Esophagus (tissue), 2 donors: ENCODE results near the gene MOG. TPM values are rescaled to one million over a fixed set of nuclear protein-coding genes. Genes with fewer than 3 reads are reported as not detected.

Experiments used
- H3K27ac ChIP-seq, 2 donors: one replicate each; pipeline ENCODE4 v1.5.1; 2013; ENCODE audit warnings: low read depth in 2 of 2, mild to moderate bottlenecking in 2 of 2, inconsistent platforms in 1 of 2, low read length in 1 of 2, moderate library complexity in 1 of 2
- H3K27me3 ChIP-seq, 2 donors: one replicate each; pipeline ENCODE4 v1.6.1; 2013; ENCODE audit warnings: low read length in 2 of 2, control low read depth in 1 of 2, mild to moderate bottlenecking in 1 of 2; ENCODE audit not compliant: insufficient read depth in 2 of 2, control insufficient read depth in 1 of 2
- H3K36me3 ChIP-seq, 2 donors: one replicate each; pipeline ENCODE4 v1.6.1; 2013; ENCODE audit warnings: low read length in 1 of 2; ENCODE audit not compliant: control insufficient read depth in 2 of 2, insufficient read depth in 2 of 2
- H3K4me1 ChIP-seq, 2 donors: one replicate each; pipeline ENCODE4 v1.6.1; 2013; ENCODE audit warnings: low read length in 1 of 2; ENCODE audit not compliant: control insufficient read depth in 2 of 2, insufficient read depth in 2 of 2
- H3K4me3 ChIP-seq, 2 donors: one replicate each; pipeline ENCODE4 v1.5.1; 2013; ENCODE audit warnings: low read length in 2 of 2, mild to moderate bottlenecking in 2 of 2, low read depth in 1 of 2, moderate library complexity in 1 of 2
- H3K9me3 ChIP-seq, 2 donors: one replicate each; pipeline ENCODE4 v1.6.1; 2013; ENCODE audit warnings: mild to moderate bottlenecking in 2 of 2, low read depth in 1 of 2, low read length in 1 of 2, moderate library complexity in 1 of 2; ENCODE audit not compliant: control insufficient read depth in 2 of 2, insufficient read depth in 1 of 2
- WGBS, 2 donors: extraction: QIAGEN DNeasy Blood & Tissue Kit; methylation state at CpG; one replicate each; pipeline ENCODE4 v1.1.7; 2013; 5-methylcytosine and 5-hydroxymethylcytosine counted together
- polyA plus RNA-seq, 2 donors: library from polyadenylated mRNA; stranded (reverse); fragments of 200-250 nt; gene quantifications; one replicate each; pipeline ENCODE4 v1.2.3, GENCODE V29; 2013
- donor health status: healthy with polysubstance abuse.
- donor health status: Bipolar disorder and iron deficiency.

The MOG gene
- polyA plus RNA-seq, 2 donors = not detected

- H3K36me3 ChIP-seq = peaks cover 0 to 2% of the 10 kb centered on the region in 2 donors
- H3K4me1 ChIP-seq = peaks cover 5 to 12% of the 10 kb centered on the region in 2 donors
- H3K4me3 ChIP-seq = peak overlapping the region; percentile 46 to 48
- WGBS, 2 donors = 23 to 32% methylated on average over 31 of the region's 31 CpGs
- no peaks in the 10 kb centered on the region for H3K27me3 ChIP-seq
- H3K9me3 ChIP-seq = no peaks in the 10 kb centered on the region
- H3K27ac ChIP-seq = no peak overlapping the region
Measured at GRCh38 chr6:29626948-29627754, 29.7 kb upstream of the MOG start.

GRCh38 chr6:29627755-29628418, 29.0 kb upstream of the MOG start:
- Histone ChIP-seq H3K27me3 (no peaks in the 10 kb centered on the region), H3K9me3 (no peaks in the 10 kb centered on the region), H3K4me3 (peak overlapping the region; percentile 48 to 51), H3K36me3 (peaks cover 0 to 2% of the 10 kb centered on the region in 2 donors), H3K27ac (peak overlapping the region; percentile 66 to 83), H3K4me1 (peaks cover 5 to 12% of the 10 kb centered on the region in 2 donors)
- WGBS, 2 donors = 1% methylated on average over 26 to 51 of the region's 51 CpGs

GRCh38 chr6:29628419-29629281, 28.2 kb upstream of the MOG start:
- Histone ChIP-seq H3K4me1 (peaks cover 5 to 12% of the 10 kb centered on the region in 2 donors), H3K27me3 (no peaks in the 10 kb centered on the region), H3K27ac (peak overlapping the region; percentile 66 to 83), H3K36me3 (no peaks in the 10 kb centered on the region), H3K4me3 (peak overlapping the region; percentile 48 to 51), H3K9me3 (no peaks in the 10 kb centered on the region)
- 3 to 4% methylated on average over 32 of the region's 32 CpGs for WGBS, 2 donors

DNA sequence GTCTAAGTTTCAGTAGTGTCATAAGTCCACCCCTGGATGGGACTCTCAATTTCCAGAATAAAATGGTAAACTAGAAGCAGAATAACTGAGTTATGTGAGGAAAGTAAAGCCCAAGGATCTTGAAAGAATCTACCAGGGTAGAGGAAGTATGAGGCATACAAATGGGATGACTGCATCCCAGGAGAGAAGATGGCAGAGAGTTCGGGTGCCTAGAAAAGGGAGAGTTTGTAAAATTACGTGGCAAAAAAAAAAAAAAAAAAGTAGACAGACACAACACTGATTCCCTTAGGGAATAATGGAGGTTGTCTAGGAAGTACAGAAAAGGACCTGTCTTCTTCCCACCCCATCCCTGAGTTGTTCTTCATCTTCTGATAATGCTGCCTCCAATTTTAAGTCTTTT, 27.3 kb upstream of the MOG start:
- H3K4me3 ChIP-seq = no peak overlapping the region
- peaks cover 5 to 12% of the 10 kb centered on the region in 2 donors for H3K4me1 ChIP-seq
- 78 to 92% methylated on average over 2 of the region's 2 CpGs for WGBS, 2 donors
- H3K27ac ChIP-seq = no peak overlapping the region
- no peaks in the 10 kb centered on the region for H3K27me3 ChIP-seq
- H3K9me3 ChIP-seq = no peaks in the 10 kb centered on the region
- no peaks in the 10 kb centered on the region for H3K36me3 ChIP-seq

- no peaks in the 10 kb centered on the region for H3K36me3 ChIP-seq
- H3K9me3 ChIP-seq = no peaks in the 10 kb centered on the region
- 79 to 82% methylated on average over 9 of the region's 9 CpGs for WGBS, 2 donors
- peaks cover 5 to 12% of the 10 kb centered on the region in 2 donors for H3K4me1 ChIP-seq
- no peak overlapping the region for H3K4me3 ChIP-seq
- no peak overlapping the region for H3K27ac ChIP-seq
- no peaks in the 10 kb centered on the region for H3K27me3 ChIP-seq
Measured at GRCh38 chr6:29630315-29630714, 26.6 kb upstream of the MOG start.

GRCh38 chr6:29631209-29631810, 25.6 kb upstream of the MOG start:
- Histone ChIP-seq H3K27me3 (no peaks in the 10 kb centered on the region), H3K4me1 (peaks cover 5 to 12% of the 10 kb centered on the region in 2 donors), H3K4me3 (no peak overlapping the region), H3K27ac (no peak overlapping the region), H3K9me3 (no peaks in the 10 kb centered on the region), H3K36me3 (no peaks in the 10 kb centered on the region)
- WGBS, 2 donors = 72 to 78% methylated on average over 14 of the region's 14 CpGs

DNA sequence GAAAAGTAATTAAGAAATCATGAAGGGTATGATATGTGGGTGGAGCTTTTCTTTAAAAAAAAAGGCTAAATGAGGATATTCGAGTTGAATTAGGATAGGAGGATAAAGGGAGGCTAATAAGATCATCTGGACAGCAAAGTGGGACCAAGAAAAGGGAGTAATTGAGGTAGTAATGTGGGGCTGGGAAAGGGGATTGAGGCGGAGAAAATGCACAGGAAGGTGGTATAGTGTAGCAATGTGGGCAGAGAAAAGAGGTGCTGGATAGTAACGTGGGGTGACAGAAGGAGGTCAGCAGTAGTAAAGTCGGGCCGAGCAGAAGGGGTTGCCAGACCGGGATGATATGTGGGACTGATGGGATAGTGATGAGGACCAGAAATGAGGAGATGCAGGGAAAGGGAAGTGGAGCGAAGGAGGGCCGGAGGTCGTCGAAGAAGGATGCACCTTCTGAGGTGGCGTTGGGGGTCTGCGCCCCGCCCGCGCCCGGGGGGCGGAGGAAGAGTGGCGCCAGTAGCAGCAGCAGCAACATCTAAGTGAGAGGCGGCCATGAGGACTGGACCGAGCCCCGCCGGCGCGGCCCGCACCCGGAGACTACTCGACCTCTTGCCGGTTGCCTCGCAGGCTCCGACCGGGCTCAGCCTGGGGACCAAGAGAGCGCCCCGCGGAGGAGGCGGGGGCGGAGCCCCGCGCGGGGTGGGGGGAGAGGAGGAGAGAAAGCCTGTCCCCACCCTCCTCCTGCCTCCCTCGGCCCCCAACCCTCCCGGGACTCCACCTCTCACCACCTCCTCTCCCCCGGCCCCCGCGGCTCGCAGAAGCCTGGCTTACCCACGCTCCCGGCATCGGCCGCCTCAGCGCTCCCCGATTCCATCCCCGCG, 24.8 kb upstream of the MOG start:
- Histone ChIP-seq H3K36me3 (no peaks in the 10 kb centered on the region), H3K9me3 (no peaks in the 10 kb centered on the region), H3K27ac (peak overlapping the region; percentile 37 to 80), H3K27me3 (no peaks in the 10 kb centered on the region), H3K4me3 (peak overlapping the region; percentile 63 to 67), H3K4me1 (peaks cover 5 to 12% of the 10 kb centered on the region in 2 donors)
- 4 to 8% methylated on average over 21 to 49 of the region's 53 CpGs for WGBS, 2 donors

- H3K4me1 ChIP-seq = peaks cover 5 to 12% of the 10 kb centered on the region in 2 donors
- H3K36me3 ChIP-seq = no peaks in the 10 kb centered on the region
Measured at GRCh38 chr6:29632789-29633533, 23.9 kb upstream of the MOG start, which contains the start of gene GABBR1. Gene GABBR1, minus strand, starts transcription at chr6:29633183. Its CDS starts 798 bp downstream, at chr6:29632385.

More at GRCh38 chr6:29632789-29633533, 23.9 kb upstream of the MOG start, which contains the start of gene GABBR1:
- WGBS, 2 donors = 0 to 1% methylated on average over 35 to 57 of the region's 57 CpGs
- H3K27me3 ChIP-seq = no peaks in the 10 kb centered on the region
- H3K27ac ChIP-seq = peak within 1 kb of the TSS; percentile 80 to 84
- H3K9me3 ChIP-seq = no peaks in the 10 kb centered on the region
- H3K4me3 ChIP-seq = peak within 1 kb of the TSS; percentile 63 to 67
